NCI-H1048 (cell line): ENCODE results near the gene PUSL1.

Experiments
- DNase-seq: peaks from one replicate; lab custom pipeline; 2025; lab: John Stamatoyannopoulos, UW

Gene PUSL1, protein sequence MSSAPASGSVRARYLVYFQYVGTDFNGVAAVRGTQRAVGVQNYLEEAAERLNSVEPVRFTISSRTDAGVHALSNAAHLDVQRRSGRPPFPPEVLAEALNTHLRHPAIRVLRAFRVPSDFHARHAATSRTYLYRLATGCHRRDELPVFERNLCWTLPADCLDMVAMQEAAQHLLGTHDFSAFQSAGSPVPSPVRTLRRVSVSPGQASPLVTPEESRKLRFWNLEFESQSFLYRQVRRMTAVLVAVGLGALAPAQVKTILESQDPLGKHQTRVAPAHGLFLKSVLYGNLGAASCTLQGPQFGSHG

GRCh38 chr1:1307923-1308755, at the start of gene PUSL1, which contains the start of gene ACAP3:
TSS of gene PUSL1 (plus strand) at chr1:1308597. CDS start at chr1:1308644, 47 bp downstream.
TSS of gene ACAP3 (minus strand) at chr1:1307930. CDS start at chr1:1307815, 115 bp downstream.
- peak; percentile 92 for DNase-seq

DNA sequence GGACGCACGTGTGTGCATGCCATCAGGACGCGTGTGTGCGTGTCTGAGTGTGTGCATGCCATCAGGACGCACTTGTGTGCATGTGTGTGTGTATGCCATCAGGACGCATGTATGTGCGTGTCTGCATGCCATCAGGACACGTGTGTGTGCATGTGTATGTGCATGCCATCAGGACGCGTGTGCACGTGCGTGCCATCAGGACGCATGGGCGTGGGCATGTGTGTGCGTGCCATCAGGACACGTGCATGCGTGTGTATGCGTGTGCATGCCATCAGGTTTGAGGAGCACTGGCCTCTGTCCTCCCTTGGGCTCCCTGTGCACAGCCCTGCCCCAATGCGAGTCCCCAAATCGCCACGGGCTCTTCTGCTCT, 49.3 kb upstream of the PUSL1 start:
- DNase-seq, result no peak

DNA sequence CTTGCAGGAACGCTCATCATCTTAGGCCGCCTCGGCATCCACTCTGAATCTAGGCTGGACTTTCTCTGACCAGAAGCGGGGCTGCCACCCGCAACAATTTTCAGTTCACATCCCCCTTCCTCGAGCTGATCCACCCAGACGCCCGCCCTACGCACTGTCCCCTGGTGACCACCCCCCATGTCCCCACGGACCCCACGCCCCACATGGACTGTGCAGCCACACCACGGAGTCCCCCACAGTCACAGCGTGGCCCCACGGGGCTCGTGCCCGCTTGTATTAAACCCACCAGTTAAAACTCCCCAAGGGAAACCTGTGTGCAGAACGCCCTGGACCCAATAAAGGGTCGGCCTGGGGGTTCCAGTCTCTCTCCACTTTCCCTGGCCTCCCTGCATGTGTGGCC, 48.9 kb upstream of the PUSL1 start:
- DNase-seq, result no peak

GRCh38 chr1:1259951-1260600, 48.3 kb upstream of the PUSL1 start:
- no peak for DNase-seq

GRCh38 chr1:1260843-1261560, 47.4 kb upstream of the PUSL1 start:
- DNase-seq, result no peak

DNA sequence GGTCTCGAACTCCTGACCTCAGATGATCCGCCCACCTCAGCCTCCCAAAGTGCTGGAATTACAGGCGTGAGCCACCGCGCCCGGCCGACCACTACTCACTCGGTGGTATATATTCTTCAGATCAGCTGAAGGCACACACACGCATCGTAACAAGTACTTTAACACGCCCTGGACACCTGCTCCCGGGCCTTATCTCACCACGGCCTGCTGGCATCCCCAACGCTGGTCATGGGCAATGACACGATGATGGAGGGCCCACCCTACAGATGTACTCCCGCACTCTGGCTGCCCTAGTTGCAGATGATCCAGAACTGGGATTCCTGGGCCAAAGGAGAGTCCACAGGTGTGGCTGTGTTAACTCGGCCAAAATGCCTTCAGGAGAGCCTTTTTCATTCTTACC, 46.3 kb upstream of the PUSL1 start:
- no peak for DNase-seq

- no peak for DNase-seq
Observed at GRCh38 chr1:1262758-1263157, 45.6 kb upstream of the PUSL1 start.

DNA sequence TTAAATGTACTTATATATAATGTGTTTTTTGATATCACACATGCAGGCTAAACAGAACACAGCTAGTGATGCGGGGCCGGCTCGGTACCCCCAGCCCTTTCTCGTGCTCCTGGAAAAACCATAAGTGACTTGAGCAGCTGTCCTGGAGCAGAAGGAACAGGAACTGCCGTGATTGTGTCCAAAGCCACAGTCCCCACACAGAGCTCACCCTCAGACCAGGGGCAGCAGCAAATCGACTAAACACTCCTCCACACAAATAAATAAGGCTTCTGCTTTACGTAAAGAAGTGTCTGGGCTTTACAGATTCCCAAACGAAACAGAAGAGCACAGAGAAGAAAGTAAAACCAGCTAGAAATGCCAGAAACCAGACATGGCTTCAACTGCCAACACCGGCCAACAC, 44.4 kb upstream of the PUSL1 start:
- no peak for DNase-seq

- DNase-seq, result no peak
Observed at GRCh38 chr1:1264868-1265272, 43.5 kb upstream of the PUSL1 start.

GRCh38 chr1:1267488-1268283, 40.7 kb upstream of the PUSL1 start:
- DNase-seq, result no peak

- DNase-seq, result no peak
Observed at GRCh38 chr1:1268284-1268682, 40.1 kb upstream of the PUSL1 start.

- DNase-seq, result no peak
Observed at GRCh38 chr1:1270813-1271212, 37.6 kb upstream of the PUSL1 start.

- no peak for DNase-seq
Observed at GRCh38 chr1:1272341-1273208, 35.8 kb upstream of the PUSL1 start.

- DNase-seq, result no peak
Observed at GRCh38 chr1:1273209-1273511, 35.2 kb upstream of the PUSL1 start.

DNA sequence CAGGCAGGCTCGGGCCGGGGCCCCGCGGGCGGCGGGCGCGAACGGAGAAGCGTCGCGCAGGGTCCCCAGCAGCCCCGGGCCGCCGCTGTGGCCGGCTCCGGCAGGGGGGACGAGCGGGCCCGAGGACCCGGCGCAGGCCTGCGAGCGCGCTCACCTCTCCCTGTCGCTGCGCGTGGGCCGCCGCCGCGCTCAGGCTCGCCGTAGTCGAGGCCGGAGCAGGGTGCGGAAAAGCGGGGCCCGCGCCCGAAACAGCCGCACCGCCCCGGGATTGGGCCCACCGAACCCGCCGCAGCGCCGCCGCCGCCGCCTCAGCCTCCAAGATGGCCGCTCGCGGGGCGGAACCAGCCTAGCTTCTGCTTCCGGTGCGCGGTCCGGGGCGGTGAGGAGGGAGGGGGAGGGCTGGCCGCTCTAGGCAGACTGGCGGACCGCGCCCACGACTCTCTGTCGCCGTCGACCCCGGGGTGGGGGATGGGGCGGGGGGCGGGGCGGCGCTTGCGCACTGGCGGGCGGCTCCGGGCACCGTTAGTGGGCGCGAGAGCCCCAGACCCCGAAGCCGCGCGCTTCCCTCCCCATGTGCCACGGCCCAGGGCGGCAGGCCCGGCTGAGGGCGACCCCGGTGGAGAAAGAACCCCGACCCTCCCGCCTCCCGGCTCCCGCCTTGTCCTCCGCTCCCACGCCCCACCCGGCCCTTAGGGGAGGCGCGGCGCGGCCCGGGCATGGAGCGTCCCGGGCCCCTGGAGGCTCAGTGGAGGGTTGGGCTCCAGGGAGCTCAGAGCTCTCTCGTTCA, 34.7 kb upstream of the PUSL1 start, which contains the start of gene UBE2J2:
UBE2J2 (minus strand) TSS at position 343 of the 787 bp plus-strand sequence. CDS start 5,862 bp downstream, outside the sequence.
- peak; percentile 78 for DNase-seq

- DNase-seq, result no peak
Observed at GRCh38 chr1:1274299-1274930, 34.0 kb upstream of the PUSL1 start.

DNA sequence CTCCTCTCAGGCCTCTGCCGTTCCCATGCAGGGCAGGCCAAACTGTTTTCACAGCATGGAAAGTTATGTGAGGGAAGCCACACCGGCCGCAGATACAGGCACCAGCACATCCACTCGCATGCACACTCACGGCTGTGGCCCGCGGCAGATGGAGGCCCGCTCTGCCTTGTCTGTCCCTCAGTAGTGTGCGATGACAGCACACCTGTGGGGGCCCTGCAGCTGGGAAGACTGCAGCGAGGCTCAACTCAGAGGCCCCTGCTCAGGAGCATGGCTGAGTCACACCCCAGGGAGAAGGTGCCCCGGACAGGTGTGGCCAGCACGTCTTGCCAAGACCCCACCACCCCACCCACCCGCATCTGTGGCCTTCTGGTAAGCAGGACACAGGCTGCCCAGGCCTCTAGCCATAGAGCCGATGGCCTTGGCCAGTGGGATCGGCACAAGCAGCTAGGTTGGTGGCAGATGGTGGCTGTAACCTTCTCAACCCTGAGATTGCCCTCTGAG, 33.4 kb upstream of the PUSL1 start:
- DNase-seq, result no peak

- DNase-seq, result no peak
Observed at GRCh38 chr1:1275836-1276235, 32.6 kb upstream of the PUSL1 start.

DNA sequence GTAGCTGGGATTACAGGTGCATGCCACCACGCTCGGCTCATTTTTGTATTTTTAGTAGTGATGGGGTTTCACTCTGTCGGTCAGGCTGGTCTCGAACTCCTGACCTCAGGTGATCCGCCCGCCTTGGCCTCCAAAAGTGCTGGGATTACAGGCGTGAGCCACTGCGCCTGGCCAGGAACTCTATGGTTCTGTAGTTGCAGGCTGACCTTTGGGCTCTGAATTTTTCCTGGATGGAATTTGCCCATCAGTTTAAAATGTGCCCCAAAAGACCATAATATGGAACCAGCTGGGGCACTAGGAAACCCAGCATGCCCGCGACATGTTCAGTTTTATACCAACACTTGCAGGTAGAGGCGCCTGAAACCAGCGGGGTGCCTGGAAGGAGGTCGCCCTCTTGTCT, 29.8 kb upstream of the PUSL1 start:
- DNase-seq, result no peak
